Measurements from ENCODE around the gene ZBTB26.

Gene ZBTB26

GRCh38 chr9:122931226-122932121 is at the start of gene ZBTB26:
ZBTB26 (minus strand) TSS chr9:122931512; CDS start chr9:122919934, 11,578 bp downstream.
- Histone ChIP-seq H3K4me3 (ENCODE audit: low read length) (peak within 1 kb of the TSS; percentile 99), H3K27me3 (replicated peaks; ENCODE audit: control insufficient read depth, insufficient read depth, low read length) (no peaks in the 10 kb centered on the region), H3K9me3 (ENCODE audit: control insufficient read depth, low read length) (no peaks in the 10 kb centered on the region), H3K4me1 (ENCODE audit: control insufficient read depth, insufficient read depth, low read length) (peaks cover 13% of the 10 kb centered on the region), H3K9ac (ENCODE audit: low read length) (peak within 1 kb of the TSS; percentile 94), H3K36me3 (ENCODE audit: control insufficient read depth, insufficient read depth, low read length, severe bottlenecking) (peaks cover 4% of the 10 kb centered on the region)
- peak; percentile 99 for DNase-seq (ENCODE audit: low read depth)

- H3K4me3 ChIP-seq (ENCODE audit: low read length) = no peak overlapping the region
- no peaks in the 10 kb centered on the region for H3K9me3 ChIP-seq (ENCODE audit: control insufficient read depth, low read length)
- no peak overlapping the region for H3K9ac ChIP-seq (ENCODE audit: low read length)
- H3K27me3 ChIP-seq (replicated peaks; ENCODE audit: control insufficient read depth, insufficient read depth, low read length) = no peaks in the 10 kb centered on the region
- no peaks in the 10 kb centered on the region for H3K4me1 ChIP-seq (ENCODE audit: control insufficient read depth, insufficient read depth, low read length)
- DNase-seq (ENCODE audit: low read depth) = peak; percentile 29
- peaks cover 4% of the 10 kb centered on the region for H3K36me3 ChIP-seq (ENCODE audit: control insufficient read depth, insufficient read depth, low read length, severe bottlenecking)
These were observed 47.3 kb upstream of the ZBTB26 start for GRCh38 chr9:122978601-122979000.

- H3K36me3 ChIP-seq (ENCODE audit: control insufficient read depth, insufficient read depth, low read length, severe bottlenecking) = peaks cover 22% of the 10 kb centered on the region
- H3K4me1 ChIP-seq (ENCODE audit: control insufficient read depth, insufficient read depth, low read length) = no peaks in the 10 kb centered on the region
- H3K9ac ChIP-seq (ENCODE audit: low read length) = no peak overlapping the region
- no peak for DNase-seq (ENCODE audit: low read depth)
- H3K9me3 ChIP-seq (ENCODE audit: control insufficient read depth, low read length) = no peaks in the 10 kb centered on the region
- no peaks in the 10 kb centered on the region for H3K27me3 ChIP-seq (replicated peaks; ENCODE audit: control insufficient read depth, insufficient read depth, low read length)
- no peak overlapping the region for H3K4me3 ChIP-seq (ENCODE audit: low read length)
These were observed 43.9 kb upstream of the ZBTB26 start for GRCh38 chr9:122975196-122975595.

DNA sequence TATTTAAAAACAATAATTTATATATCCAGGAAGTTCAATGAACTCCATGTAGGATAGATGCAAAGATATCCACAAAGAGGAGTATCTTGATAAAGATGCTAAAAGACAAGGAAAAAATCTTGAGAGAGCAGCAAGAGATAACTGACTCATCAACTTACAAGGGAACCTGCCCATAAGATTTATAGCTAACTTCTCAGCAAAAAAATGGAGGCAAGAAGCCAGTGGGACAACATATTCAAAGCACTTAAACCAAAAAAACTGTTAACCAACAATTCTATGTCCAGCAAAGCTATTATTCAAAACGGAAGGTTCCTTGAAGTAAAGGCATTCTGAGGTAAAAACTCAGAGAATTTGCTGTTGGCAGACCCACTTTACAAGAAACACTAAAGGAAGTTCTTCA is 29.8 kb upstream of the ZBTB26 start:
- Histone ChIP-seq H3K9ac (ENCODE audit: low read length) (no peak overlapping the region), H3K4me3 (ENCODE audit: low read length) (no peak overlapping the region), H3K4me1 (ENCODE audit: control insufficient read depth, insufficient read depth, low read length) (no peaks in the 10 kb centered on the region), H3K36me3 (ENCODE audit: control insufficient read depth, insufficient read depth, low read length, severe bottlenecking) (peaks cover 40% of the 10 kb centered on the region), H3K27me3 (replicated peaks; ENCODE audit: control insufficient read depth, insufficient read depth, low read length) (no peaks in the 10 kb centered on the region), H3K9me3 (ENCODE audit: control insufficient read depth, low read length) (no peaks in the 10 kb centered on the region)
- no peak for DNase-seq (ENCODE audit: low read depth)

- peaks cover 13% of the 10 kb centered on the region for H3K4me1 ChIP-seq (ENCODE audit: control insufficient read depth, insufficient read depth, low read length)
- peaks cover 14% of the 10 kb centered on the region for H3K36me3 ChIP-seq (ENCODE audit: control insufficient read depth, insufficient read depth, low read length, severe bottlenecking)
- no peak overlapping the region for H3K9ac ChIP-seq (ENCODE audit: low read length)
- DNase-seq (ENCODE audit: low read depth) = no peak
- no peaks in the 10 kb centered on the region for H3K27me3 ChIP-seq (replicated peaks; ENCODE audit: control insufficient read depth, insufficient read depth, low read length)
- no peak overlapping the region for H3K4me3 ChIP-seq (ENCODE audit: low read length)
- no peaks in the 10 kb centered on the region for H3K9me3 ChIP-seq (ENCODE audit: control insufficient read depth, low read length)
These were observed 24.6 kb upstream of the ZBTB26 start for GRCh38 chr9:122955961-122956360.

GRCh38 chr9:122954253-122954691 is 23.0 kb upstream of the ZBTB26 start:
- no peak overlapping the region for H3K4me3 ChIP-seq (ENCODE audit: low read length)

GRCh38 chr9:122951056-122951455 is 19.7 kb upstream of the ZBTB26 start:
- H3K9ac ChIP-seq (ENCODE audit: low read length) = no peak overlapping the region
- H3K4me3 ChIP-seq (ENCODE audit: low read length) = no peak overlapping the region
- no peak for DNase-seq (ENCODE audit: low read depth)
- no peaks in the 10 kb centered on the region for H3K36me3 ChIP-seq (ENCODE audit: control insufficient read depth, insufficient read depth, low read length, severe bottlenecking)
- H3K9me3 ChIP-seq (ENCODE audit: control insufficient read depth, low read length) = no peaks in the 10 kb centered on the region
- peaks cover 19% of the 10 kb centered on the region for H3K4me1 ChIP-seq (ENCODE audit: control insufficient read depth, insufficient read depth, low read length)
- H3K27me3 ChIP-seq (replicated peaks; ENCODE audit: control insufficient read depth, insufficient read depth, low read length) = no peaks in the 10 kb centered on the region

More at GRCh38 chr9:122954253-122954691, 23.0 kb upstream of the ZBTB26 start:
- Histone ChIP-seq H3K9me3 (ENCODE audit: control insufficient read depth, low read length) (no peaks in the 10 kb centered on the region), H3K9ac (ENCODE audit: low read length) (no peak overlapping the region), H3K4me1 (ENCODE audit: control insufficient read depth, insufficient read depth, low read length) (peaks cover 13% of the 10 kb centered on the region), H3K27me3 (replicated peaks; ENCODE audit: control insufficient read depth, insufficient read depth, low read length) (no peaks in the 10 kb centered on the region), H3K36me3 (ENCODE audit: control insufficient read depth, insufficient read depth, low read length, severe bottlenecking) (no peaks in the 10 kb centered on the region)
- peak; percentile 56 for DNase-seq (ENCODE audit: low read depth)

DNA sequence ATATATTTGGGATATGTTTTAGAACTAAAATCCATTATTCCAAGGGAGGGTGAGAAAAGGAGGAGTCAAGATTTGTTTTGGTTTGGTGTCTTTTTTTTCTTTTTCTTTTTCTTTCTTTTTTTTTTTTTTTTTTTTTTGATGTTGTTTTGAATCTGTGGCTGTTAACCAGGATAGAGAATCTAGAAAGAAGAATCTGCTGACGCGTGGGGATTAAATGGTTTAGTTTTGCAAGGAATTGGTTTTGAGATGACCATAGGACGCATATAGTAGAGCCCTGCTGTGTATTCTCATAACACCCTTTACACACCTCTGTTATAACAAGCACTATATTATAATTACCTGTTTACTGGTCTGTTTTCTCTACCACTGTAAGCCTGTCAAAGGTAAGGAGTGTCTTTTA is 19.0 kb upstream of the ZBTB26 start:
- DNase-seq (ENCODE audit: low read depth) = no peak
- Histone ChIP-seq H3K9me3 (ENCODE audit: control insufficient read depth, low read length) (no peaks in the 10 kb centered on the region), H3K36me3 (ENCODE audit: control insufficient read depth, insufficient read depth, low read length, severe bottlenecking) (no peaks in the 10 kb centered on the region), H3K27me3 (replicated peaks; ENCODE audit: control insufficient read depth, insufficient read depth, low read length) (no peaks in the 10 kb centered on the region), H3K9ac (ENCODE audit: low read length) (no peak overlapping the region), H3K4me1 (ENCODE audit: control insufficient read depth, insufficient read depth, low read length) (peaks cover 22% of the 10 kb centered on the region), H3K4me3 (ENCODE audit: low read length) (no peak overlapping the region)

DNA sequence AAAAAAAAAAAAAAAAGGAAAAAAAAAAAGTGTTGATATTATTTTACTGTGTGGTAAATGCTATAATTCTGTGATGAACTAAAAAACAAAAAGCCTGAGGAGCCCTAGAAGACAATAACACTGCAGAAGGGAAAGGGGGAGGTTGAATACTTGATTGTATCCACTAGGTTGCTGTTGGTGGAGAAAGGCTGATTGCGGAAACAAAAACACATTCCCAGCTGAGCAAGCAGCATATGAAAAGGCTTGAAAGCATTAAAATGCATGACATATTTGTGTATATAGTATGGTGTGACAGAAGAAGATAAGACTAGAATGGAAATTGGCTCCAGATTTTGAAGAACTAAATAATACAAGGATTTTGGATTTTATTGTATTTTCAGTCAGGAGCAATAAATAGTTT is 18.4 kb upstream of the ZBTB26 start:
- H3K9me3 ChIP-seq (ENCODE audit: control insufficient read depth, low read length) = no peaks in the 10 kb centered on the region
- DNase-seq (ENCODE audit: low read depth) = peak; percentile 55

DNA sequence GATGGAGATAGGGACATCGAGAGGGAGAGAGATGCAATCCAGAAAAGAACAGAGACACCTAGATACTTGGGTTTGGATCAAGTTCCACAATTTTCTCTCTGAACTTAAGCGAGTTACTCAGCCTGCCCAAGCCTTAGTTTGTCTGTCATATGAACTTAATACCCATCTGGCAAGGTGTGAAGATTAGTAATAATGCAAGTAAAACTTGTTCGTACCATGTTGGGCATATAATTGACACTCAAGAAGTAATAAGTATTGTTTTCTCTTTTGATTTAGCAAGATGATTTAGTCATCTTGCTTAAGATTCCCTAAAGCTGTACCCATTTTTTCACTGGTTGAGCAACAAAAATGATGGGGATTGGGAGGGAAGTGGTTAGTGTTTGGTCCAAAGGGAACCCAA is 17.0 kb upstream of the ZBTB26 start:
- Histone ChIP-seq H3K4me3 (ENCODE audit: low read length) (no peak overlapping the region), H3K27me3 (replicated peaks; ENCODE audit: control insufficient read depth, insufficient read depth, low read length) (no peaks in the 10 kb centered on the region), H3K9ac (ENCODE audit: low read length) (no peak overlapping the region), H3K9me3 (ENCODE audit: control insufficient read depth, low read length) (no peaks in the 10 kb centered on the region), H3K4me1 (ENCODE audit: control insufficient read depth, insufficient read depth, low read length) (peaks cover 8% of the 10 kb centered on the region), H3K36me3 (ENCODE audit: control insufficient read depth, insufficient read depth, low read length, severe bottlenecking) (no peaks in the 10 kb centered on the region)
- no peak for DNase-seq (ENCODE audit: low read depth)

More for the DNA sequence above, 18.4 kb upstream of the ZBTB26 start:
- Histone ChIP-seq H3K9ac (ENCODE audit: low read length) (no peak overlapping the region), H3K36me3 (ENCODE audit: control insufficient read depth, insufficient read depth, low read length, severe bottlenecking) (no peaks in the 10 kb centered on the region), H3K27me3 (replicated peaks; ENCODE audit: control insufficient read depth, insufficient read depth, low read length) (no peaks in the 10 kb centered on the region), H3K4me3 (ENCODE audit: low read length) (no peak overlapping the region), H3K4me1 (ENCODE audit: control insufficient read depth, insufficient read depth, low read length) (peaks cover 19% of the 10 kb centered on the region)

DNA sequence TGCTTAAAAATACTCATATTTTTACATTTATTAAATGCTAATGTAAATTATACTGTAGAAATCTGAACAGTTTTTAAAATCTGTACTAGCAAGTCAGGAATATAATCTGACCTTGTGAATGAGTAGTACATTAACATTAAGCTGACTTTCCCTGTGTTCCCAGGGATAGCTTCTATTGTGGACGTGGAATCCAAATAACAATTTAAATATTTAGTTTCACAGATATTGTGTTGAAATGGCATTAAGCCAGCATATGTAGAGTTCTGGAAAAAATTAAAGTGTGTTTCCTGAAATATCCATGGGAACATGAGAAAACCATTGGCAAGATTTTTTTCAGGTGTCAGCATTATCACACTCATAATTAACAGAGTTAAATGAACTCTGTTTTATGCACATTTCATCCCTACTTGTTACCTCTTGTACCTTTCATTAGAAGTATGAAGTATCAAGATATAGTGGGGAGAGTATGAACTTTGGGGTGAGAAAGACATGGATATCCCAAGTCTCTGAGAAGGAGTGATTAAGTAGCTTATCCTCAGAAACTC is 15.2 kb upstream of the ZBTB26 start:
- Histone ChIP-seq H3K9ac (ENCODE audit: low read length) (no peak overlapping the region), H3K36me3 (ENCODE audit: control insufficient read depth, insufficient read depth, low read length, severe bottlenecking) (no peaks in the 10 kb centered on the region), H3K27me3 (replicated peaks; ENCODE audit: control insufficient read depth, insufficient read depth, low read length) (no peaks in the 10 kb centered on the region), H3K4me3 (ENCODE audit: low read length) (no peak overlapping the region), H3K9me3 (ENCODE audit: control insufficient read depth, low read length) (no peaks in the 10 kb centered on the region), H3K4me1 (ENCODE audit: control insufficient read depth, insufficient read depth, low read length) (peaks cover 16% of the 10 kb centered on the region)
- no peak for DNase-seq (ENCODE audit: low read depth)
